Activated naive CD4-positive, alpha-beta T cell treated with anti-CD3 and anti-CD28 coated beads, Interleukin-2, amount 50 U/mL, for 72 hours (primary cell): ENCODE measurements around the gene H2AZ2. TPM values are rescaled to one million over a fixed set of nuclear protein-coding genes. Genes with fewer than 3 reads are reported as not detected.
"Not testable (repeated sequence)": the region's sequence is repeated elsewhere in the genome, so short reads cannot be mapped to it uniquely, and the experiment has no call there.

ENCODE experiments used
- ATAC-seq, 2 donors: fragments of 150-1000 bp; cut with Tn5 transposase; 2 replicates each; pipeline ENCODE4 v1.10.0; 2021; ENCODE audit warnings: mild to moderate bottlenecking in 2 of 2, moderate library complexity in 2 of 2
- DNase-seq, 2 donors: peaks; one replicate each; pipeline ENCODE4 v3.0.0; 2021 to 2022; ENCODE audit warnings: low spot score in 2 of 2
- H3K27ac Mint-ChIP-seq, 2 donors: one replicate each; pipeline ENCODE4 v1.8.0; 2022; ENCODE audit warnings: mild to moderate bottlenecking in 2 of 2, mixed read lengths in 2 of 2
- H3K36me3 Mint-ChIP-seq, 2 donors: one replicate each; pipeline ENCODE4 v1.8.0; 2022; ENCODE audit warnings: mixed read lengths in 2 of 2
- H3K9me3 Mint-ChIP-seq, 2 donors: one replicate each; pipeline ENCODE4 v1.8.0; 2022; ENCODE audit warnings: mixed read lengths in 2 of 2
- total RNA-seq, 2 donors: library from RNA; stranded (reverse); gene quantifications; one replicate each; pipeline ENCODE4 v1.2.3, GENCODE V29; 2022

Gene H2AZ2
- total RNA-seq, 2 donors from 2014 or later = 264 to 330 TPM

GRCh38 chr7:44880317-44881018, 32.6 kb upstream of the H2AZ2 start:
- ATAC-seq = peak in 1 of 2 donors; percentile 18
- H3K27ac Mint-ChIP-seq = peak overlapping the region in 1 of 2 donors; percentile 30
- peaks cover 0 to 4% of the 10 kb centered on the region in 2 donors for H3K9me3 Mint-ChIP-seq
- DNase-seq = no peak
- H3K36me3 Mint-ChIP-seq = peaks cover 39 to 58% of the 10 kb centered on the region in 2 donors

- Mint-ChIP-seq H3K27ac (no peak overlapping the region), H3K9me3 (peaks cover 0 to 8% of the 10 kb centered on the region in 2 donors), H3K36me3 (peaks cover 16 to 35% of the 10 kb centered on the region in 2 donors)
- DNase-seq (no peak), ATAC-seq (no peak)
Measured at GRCh38 chr7:44876393-44876792, 28.5 kb upstream of the H2AZ2 start.

DNA sequence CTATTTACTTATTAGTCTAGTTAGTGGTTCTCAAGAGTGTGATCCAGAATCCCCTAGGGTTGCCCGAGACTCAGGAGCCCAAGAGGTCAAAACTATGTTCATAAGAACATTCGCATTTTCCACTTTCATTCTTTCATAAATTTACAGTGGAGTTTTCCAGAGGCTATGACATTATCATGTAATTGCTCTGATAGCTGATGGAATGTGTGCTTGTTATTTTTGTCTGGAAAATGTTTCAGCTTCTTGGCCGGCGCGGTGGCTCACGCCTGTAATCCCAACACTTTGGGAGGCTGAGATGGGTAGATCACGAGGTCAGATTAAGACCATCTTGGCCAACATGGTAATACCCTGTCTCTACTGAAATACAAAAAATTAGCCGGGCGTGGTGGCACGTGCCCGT, 27.4 kb upstream of the H2AZ2 start:
- no peak for DNase-seq
- peaks cover 8 to 23% of the 10 kb centered on the region in 2 donors for H3K36me3 Mint-ChIP-seq
- peaks cover 0 to 8% of the 10 kb centered on the region in 2 donors for H3K9me3 Mint-ChIP-seq
- ATAC-seq = no peak
- H3K27ac Mint-ChIP-seq = no peak overlapping the region

DNA sequence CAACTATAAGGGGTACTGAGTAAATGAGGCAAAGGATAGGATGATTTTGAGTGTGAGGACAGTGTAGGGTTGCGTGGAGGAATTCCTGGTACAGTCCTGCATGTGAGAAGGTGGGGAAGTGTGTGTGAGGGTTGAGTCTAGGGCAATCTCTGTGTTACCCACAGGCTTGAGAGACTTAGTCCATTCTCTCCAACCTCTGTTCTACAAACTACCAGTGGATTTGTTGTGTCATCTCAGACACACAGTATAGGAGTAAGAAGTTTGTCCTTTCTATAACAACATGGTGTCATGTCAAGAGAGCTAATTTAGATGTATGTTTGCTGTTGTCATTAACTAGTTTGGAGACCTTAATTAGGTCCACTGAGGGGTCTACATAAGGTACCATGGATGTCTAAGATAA, 24.9 kb upstream of the H2AZ2 start:
- DNase-seq (no peak), ATAC-seq (no peak)
- H3K36me3 Mint-ChIP-seq = peaks cover 0 to 16% of the 10 kb centered on the region in 2 donors
- H3K9me3 Mint-ChIP-seq = peaks cover 0 to 14% of the 10 kb centered on the region in 2 donors
- H3K27ac Mint-ChIP-seq = peak overlapping the region in 1 of 2 donors; percentile 44

- Mint-ChIP-seq H3K27ac (peak overlapping the region in 1 of 2 donors; percentile 44), H3K36me3 (peaks cover 0 to 15% of the 10 kb centered on the region in 2 donors), H3K9me3 (peaks cover 0 to 14% of the 10 kb centered on the region in 2 donors)
- ATAC-seq, DNase-seq: not testable (repeated sequence)
Measured at GRCh38 chr7:44871918-44872317, 24.0 kb upstream of the H2AZ2 start.

DNA sequence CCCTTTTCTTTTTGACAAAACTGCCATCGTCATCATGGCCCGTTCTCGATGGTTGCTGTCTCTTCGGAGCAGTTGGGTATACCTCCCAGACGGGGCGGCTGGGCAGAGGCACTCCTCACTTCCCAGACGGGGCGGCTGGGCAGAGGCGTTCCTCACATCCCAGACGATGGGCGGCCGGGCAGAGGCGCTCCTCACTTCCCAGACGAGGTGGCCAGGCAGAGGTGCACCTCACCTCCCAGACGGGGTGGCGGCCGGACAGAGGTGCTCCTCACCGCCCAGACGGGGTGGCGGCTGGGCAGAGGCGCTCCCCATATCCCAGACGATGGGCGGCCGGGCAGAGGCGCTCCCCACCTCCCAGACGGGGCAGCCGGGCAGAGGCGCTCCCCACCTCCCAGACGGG, 22.9 kb upstream of the H2AZ2 start:
- not testable (repeated sequence) for DNase-seq, ATAC-seq, H3K27ac Mint-ChIP-seq
- Mint-ChIP-seq H3K9me3 (peaks cover 0 to 14% of the 10 kb centered on the region in 2 donors), H3K36me3 (peaks cover 0 to 15% of the 10 kb centered on the region in 2 donors)

DNA sequence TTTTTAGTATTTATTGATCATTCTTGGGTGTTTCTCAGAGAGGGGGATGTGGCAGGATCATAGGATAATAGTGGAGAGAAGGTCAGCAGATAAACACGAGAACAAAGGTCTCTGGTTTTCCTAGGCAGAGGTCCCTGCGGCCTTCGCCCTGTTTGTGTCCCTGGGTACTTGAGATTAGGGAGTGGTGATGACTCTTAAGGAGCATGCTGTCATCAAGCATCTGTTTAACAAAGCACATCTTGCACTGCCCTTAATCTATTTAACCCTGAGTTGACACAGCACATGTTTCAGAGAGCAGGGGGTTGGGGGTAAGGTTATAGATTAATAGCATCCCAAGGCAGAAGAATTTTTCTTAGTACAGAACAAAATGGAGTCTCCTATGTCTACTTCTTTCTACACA, 22.4 kb upstream of the H2AZ2 start:
- Mint-ChIP-seq H3K36me3 (peaks cover 0 to 15% of the 10 kb centered on the region in 2 donors), H3K9me3 (peaks cover 0 to 14% of the 10 kb centered on the region in 2 donors)
- ATAC-seq, DNase-seq, H3K27ac Mint-ChIP-seq: not testable (repeated sequence)

- H3K27ac Mint-ChIP-seq = peak overlapping the region; percentile 14 to 65
- ATAC-seq = peak; percentile 77 to 98
- peaks cover 0 to 9% of the 10 kb centered on the region in 2 donors for H3K36me3 Mint-ChIP-seq
- DNase-seq = no peak
- H3K9me3 Mint-ChIP-seq = peaks cover 0 to 7% of the 10 kb centered on the region in 2 donors
Measured at GRCh38 chr7:44867073-44867995, 19.4 kb upstream of the H2AZ2 start.

DNA sequence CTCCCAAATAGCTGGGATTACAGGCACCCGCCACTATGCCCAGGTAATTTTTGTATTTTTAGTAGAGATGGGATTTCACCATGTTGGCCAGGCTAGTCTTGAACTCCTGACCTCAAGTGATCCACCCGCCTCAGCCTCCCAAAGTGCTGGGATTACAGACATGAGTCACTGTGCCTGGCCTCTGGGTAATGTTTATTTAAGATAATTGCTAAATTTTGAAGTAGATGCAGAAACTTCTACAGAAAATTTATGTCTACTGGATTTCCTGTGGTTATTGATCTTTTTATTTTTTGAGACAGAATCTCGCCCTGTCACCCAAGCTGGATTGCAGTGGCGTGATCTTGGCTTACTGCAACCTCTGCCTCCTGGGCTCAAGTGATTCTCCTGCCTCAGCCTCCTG, 14.1 kb upstream of the H2AZ2 start:
- not testable (repeated sequence) for H3K9me3 Mint-ChIP-seq, H3K36me3 Mint-ChIP-seq, DNase-seq, ATAC-seq, H3K27ac Mint-ChIP-seq

- no peak for ATAC-seq
- Mint-ChIP-seq H3K36me3 (no peaks in the 10 kb centered on the region), H3K9me3 (no peaks in the 10 kb centered on the region), H3K27ac (peak overlapping the region; percentile 79 to 86)
- no peak for DNase-seq
Measured at GRCh38 chr7:44858161-44858560, 10.3 kb upstream of the H2AZ2 start.

- peaks cover 4% of the 10 kb centered on the region in 2 donors for H3K36me3 Mint-ChIP-seq
- DNase-seq (no peak), ATAC-seq (no peak)
- no peaks in the 10 kb centered on the region for H3K9me3 Mint-ChIP-seq
- H3K27ac Mint-ChIP-seq = no peak overlapping the region
Measured at GRCh38 chr7:44854644-44855364, 6.9 kb upstream of the H2AZ2 start.

- peaks cover 14 to 15% of the 10 kb centered on the region in 2 donors for H3K36me3 Mint-ChIP-seq
- DNase-seq (peak in 1 of 2 donors; percentile 42), ATAC-seq (peak; percentile 57 to 79)
- no peaks in the 10 kb centered on the region for H3K9me3 Mint-ChIP-seq
- peak overlapping the region in 1 of 2 donors; percentile 89 for H3K27ac Mint-ChIP-seq
Measured at GRCh38 chr7:44853391-44853790, 5.5 kb upstream of the H2AZ2 start.

DNA sequence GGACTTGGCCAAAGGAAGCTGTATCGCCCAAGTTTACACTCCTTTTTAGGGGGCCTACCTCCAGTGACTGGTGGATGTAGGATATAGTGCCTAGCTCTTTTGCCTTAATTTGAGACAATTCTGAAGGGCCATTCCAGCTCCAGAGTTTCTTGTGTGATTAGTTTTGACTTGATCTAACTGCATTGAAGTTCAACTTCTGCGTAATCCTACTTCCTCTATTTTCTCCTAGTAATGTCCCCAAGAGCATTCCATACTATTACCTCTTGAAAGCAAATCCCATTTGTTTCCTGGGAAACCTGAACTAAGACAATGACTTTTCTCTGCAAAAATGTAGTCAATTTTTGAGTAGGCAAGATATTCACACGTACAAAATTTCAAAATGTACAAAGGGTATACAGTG, 4.7 kb upstream of the H2AZ2 start:
- H3K36me3 Mint-ChIP-seq = peaks cover 15 to 16% of the 10 kb centered on the region in 2 donors
- no peaks in the 10 kb centered on the region for H3K9me3 Mint-ChIP-seq
- H3K27ac Mint-ChIP-seq = no peak overlapping the region
- ATAC-seq = no peak
- DNase-seq = no peak

GRCh38 chr7:44849885-44850544, 2.1 kb upstream of the H2AZ2 start:
- DNase-seq = no peak
- Mint-ChIP-seq H3K27ac (peak overlapping the region; percentile 99), H3K9me3 (no peaks in the 10 kb centered on the region), H3K36me3 (peaks cover 25 to 36% of the 10 kb centered on the region in 2 donors)
- ATAC-seq = no peak

DNA sequence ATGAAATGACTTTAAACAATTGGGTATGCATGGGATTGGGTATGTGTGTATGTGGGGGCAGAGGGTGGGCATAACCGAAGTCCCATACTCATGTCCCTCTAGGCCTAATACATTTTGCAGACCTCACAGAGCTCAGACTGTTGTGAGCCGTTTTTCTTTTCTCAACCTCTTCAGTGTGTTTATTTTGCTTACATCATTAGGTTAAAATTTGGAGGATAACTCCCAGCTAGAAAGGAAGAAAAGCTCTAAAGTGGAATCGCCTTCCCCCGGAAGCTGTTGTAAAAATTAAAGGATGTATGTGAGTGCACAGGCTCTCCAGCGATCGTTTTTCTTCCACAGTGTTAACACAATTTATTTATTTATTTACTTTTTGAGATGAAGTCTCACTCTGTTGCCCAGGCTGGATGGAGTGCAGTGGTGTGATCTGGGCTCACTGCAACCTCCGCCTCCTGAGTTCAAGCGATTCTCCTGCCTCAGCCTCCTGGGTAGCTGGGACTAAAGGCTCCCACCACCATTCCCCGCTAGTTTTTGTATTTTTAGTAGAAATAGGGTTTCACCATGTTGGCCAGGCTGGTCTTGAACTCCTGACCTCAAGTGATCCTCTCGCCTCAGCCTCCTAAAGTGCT, 1.5 kb upstream of the H2AZ2 start:
- no peaks in the 10 kb centered on the region for H3K9me3 Mint-ChIP-seq
- DNase-seq (no peak), ATAC-seq (no peak)
- H3K36me3 Mint-ChIP-seq = peaks cover 25 to 36% of the 10 kb centered on the region in 2 donors
- H3K27ac Mint-ChIP-seq = peak overlapping the region; percentile 99
